Fibroblast of skin of left biceps (primary cell): ENCODE measurements around the gene C6orf15.
A peak's percentile ranks its signal among the peaks of the same experiment; 100 is the strongest.

Experiments used
- DNase-seq, 2 experiments: peaks; one replicate each; pipeline ENCODE4 v3.0.0-alpha.2; 2013; ENCODE audit warnings: low read depth in 2 of 2

Gene C6orf15

GRCh38 chr6:31130751-31131150 lies 18.4 kb upstream of the C6orf15 start:
- no peak for DNase-seq

- no peak for DNase-seq
These were observed 16.8 kb upstream of the C6orf15 start for GRCh38 chr6:31129130-31129529.

- DNase-seq: no peak
These were observed 15.8 kb upstream of the C6orf15 start for GRCh38 chr6:31128093-31128676.

GRCh38 chr6:31126396-31127175 lies 14.2 kb upstream of the C6orf15 start:
- no peak for DNase-seq

GRCh38 chr6:31125586-31126363 lies 13.4 kb upstream of the C6orf15 start:
- no peak for DNase-seq

- no peak for DNase-seq
These were observed 12.8 kb upstream of the C6orf15 start for GRCh38 chr6:31125162-31125561.

- no peak for DNase-seq
These were observed 10.7 kb upstream of the C6orf15 start for GRCh38 chr6:31122791-31123706.

- DNase-seq: no peak
These were observed 8.9 kb upstream of the C6orf15 start for GRCh38 chr6:31121131-31121790.

GRCh38 chr6:31120151-31120915 lies 8.0 kb upstream of the C6orf15 start, which contains the start of gene CDSN:
TSS of gene CDSN (minus strand) at chr6:31120446. CDS start at chr6:31120419, 27 bp downstream.
- DNase-seq: no peak

- DNase-seq: no peak
These were observed 5.8 kb upstream of the C6orf15 start for GRCh38 chr6:31118178-31118577.

GRCh38 chr6:31116661-31117385 lies 4.4 kb upstream of the C6orf15 start:
- DNase-seq: no peak

GRCh38 chr6:31115941-31116560 lies 3.7 kb upstream of the C6orf15 start:
- no peak for DNase-seq

- no peak for DNase-seq
These were observed 2.8 kb upstream of the C6orf15 start for GRCh38 chr6:31114970-31115849.

- peak; percentile 86 to 87 for DNase-seq
These were observed 2.1 kb upstream of the C6orf15 start, which contains the start of gene PSORS1C1 for GRCh38 chr6:31114541-31114878. TSS of gene PSORS1C1 (plus strand) at chr6:31114800. CDS start at chr6:31129633, 14,833 bp downstream.

GRCh38 chr6:31113861-31114540 lies 1.6 kb upstream of the C6orf15 start:
- DNase-seq: peak; percentile 85 to 87

- DNase-seq: no peak
These were observed 663 bp downstream of the C6orf15 start for GRCh38 chr6:31111712-31112111.

GRCh38 chr6:31110825-31111582 lies 1.4 kb downstream of the C6orf15 start:
- no peak for DNase-seq
